Neutrophil (primary cell): ENCODE results near the gene TGFB1I1.
A peak's percentile ranks its signal among the peaks of the same experiment; 100 is the strongest.
"Not testable (repeated sequence)": the region's sequence is repeated elsewhere in the genome, so short reads cannot be mapped to it uniquely, and the experiment has no call there.

Experiments used
- H3K27ac ChIP-seq: fragments of 200-600 bp; sonication (generic); 2 replicates; pipeline ENCODE4 v1.5.1; 2016; ENCODE audit warnings: mild to moderate bottlenecking, moderate library complexity
- H3K27me3 ChIP-seq: fragments of 200-600 bp; sonication (generic); 2 replicates; pipeline ENCODE4 v1.6.0; 2016; ENCODE audit warnings: mild to moderate bottlenecking
- H3K36me3 ChIP-seq: fragments of 200-600 bp; sonication (generic); 2 replicates; pipeline ENCODE4 v1.5.1; 2017
- H3K4me1 ChIP-seq, 2 experiments: fragments of 200-600 bp in 1 of 2; sonication (generic) in 1 of 2; 1 replicate in 1 of 2; 2 replicates in 1 of 2; pipeline versions ENCODE4 v1.5.1 to v1.6.1; 2013 to 2016; ENCODE audit warnings: low read depth in 1 of 2, low read length in 1 of 2, mild to moderate bottlenecking in 1 of 2, moderate library complexity in 1 of 2; ENCODE audit not compliant: control insufficient read depth in 1 of 2, insufficient read depth in 1 of 2
- H3K4me3 ChIP-seq, 2 experiments: fragments of 200-600 bp in 1 of 2; sonication (generic) in 1 of 2; 1 replicate in 1 of 2; 2 replicates in 1 of 2; pipeline ENCODE4 v1.5.1; 2013 to 2016; ENCODE audit warnings: low read depth in 1 of 2, low read length in 1 of 2, mild to moderate bottlenecking in 1 of 2, moderate library complexity in 1 of 2
- H3K9me3 ChIP-seq: fragments of 200-600 bp; sonication (generic); 2 replicates; pipeline ENCODE4 v1.5.1; 2016
- CTCF ChIP-seq: fragments of 200-600 bp; sonication (generic); IDR thresholded peaks from 2 replicates; pipeline ENCODE4 v1.5.1; 2016; ENCODE audit warnings: antibody characterized with exemption

The TGFB1I1 gene

GRCh38 chr16:31501966-31502348 lies 30.0 kb downstream of the TGFB1I1 start:
- TF ChIP-seq CTCF, result no peak
- Histone ChIP-seq H3K4me1 (peaks cover 0 to under 1% of the 10 kb centered on the region in 2 experiments), H3K27me3 (no peaks in the 10 kb centered on the region), H3K27ac (no peak overlapping the region), H3K36me3 (peaks cover 34% of the 10 kb centered on the region), H3K4me3 (no peak overlapping the region), H3K9me3 (no peaks in the 10 kb centered on the region)

GRCh38 chr16:31502981-31503380 lies 31.0 kb downstream of the TGFB1I1 start:
- Histone ChIP-seq H3K36me3 (peaks cover 26% of the 10 kb centered on the region), H3K4me1 (peaks cover 10 to 11% of the 10 kb centered on the region in 2 experiments), H3K27me3 (no peaks in the 10 kb centered on the region), H3K4me3 (no peak overlapping the region), H3K27ac (no peak overlapping the region), H3K9me3 (no peaks in the 10 kb centered on the region)
- TF ChIP-seq CTCF, result no peak

- not testable (repeated sequence) for H3K4me3 ChIP-seq, H3K9me3 ChIP-seq, H3K27me3 ChIP-seq, H3K27ac ChIP-seq
- Histone ChIP-seq H3K4me1 (peaks cover 10 to 13% of the 10 kb centered on the region in 2 experiments), H3K36me3 (peaks cover 20% of the 10 kb centered on the region)
These were observed 31.6 kb downstream of the TGFB1I1 start for GRCh38 chr16:31503555-31503954.

- Histone ChIP-seq H3K9me3 (no peaks in the 10 kb centered on the region), H3K36me3 (peaks cover 14% of the 10 kb centered on the region), H3K4me1 (peaks cover 15 to 19% of the 10 kb centered on the region in 2 experiments), H3K27me3 (no peaks in the 10 kb centered on the region), H3K4me3 (no peak overlapping the region), H3K27ac (no peak overlapping the region)
- no peak for TF ChIP-seq CTCF
These were observed 32.2 kb downstream of the TGFB1I1 start for GRCh38 chr16:31504159-31504558.

- no peaks in the 10 kb centered on the region for H3K27me3 ChIP-seq
- H3K9me3 ChIP-seq, result no peaks in the 10 kb centered on the region
- H3K36me3 ChIP-seq, result peaks cover 2% of the 10 kb centered on the region
- no peak for TF ChIP-seq CTCF
- no peak overlapping the region for H3K4me3 ChIP-seq
- no peak overlapping the region for H3K27ac ChIP-seq
- H3K4me1 ChIP-seq, result peaks cover 15 to 20% of the 10 kb centered on the region in 2 experiments
These were observed 33.5 kb downstream of the TGFB1I1 start for GRCh38 chr16:31505483-31505882.

- Histone ChIP-seq H3K9me3 (no peaks in the 10 kb centered on the region), H3K27me3 (no peaks in the 10 kb centered on the region), H3K36me3 (no peaks in the 10 kb centered on the region), H3K4me1 (peaks cover 15 to 20% of the 10 kb centered on the region in 2 experiments), H3K27ac (peak overlapping the region; percentile 75), H3K4me3 (peak overlapping the region; percentile 80)
- TF ChIP-seq CTCF, result no peak
These were observed 35.6 kb downstream of the TGFB1I1 start for GRCh38 chr16:31507617-31507928.
